Measurements from ENCODE around the gene CAPN13.

CAPN13 gene

GRCh38 chr2:30761226-30761625, 46.0 kb downstream of the CAPN13 start:
- DNase-seq, result no peak

GRCh38 chr2:30759481-30759880, 47.8 kb downstream of the CAPN13 start:
- DNase-seq, result no peak

- no peak for DNase-seq
These were observed 49.0 kb downstream of the CAPN13 start for GRCh38 chr2:30758191-30758651.

- no peak for DNase-seq
These were observed 49.5 kb downstream of the CAPN13 start for GRCh38 chr2:30757749-30758148.

GRCh38 chr2:30756971-30757370, 50.3 kb downstream of the CAPN13 start:
- DNase-seq, result no peak

- no peak for DNase-seq
These were observed 51.1 kb downstream of the CAPN13 start for GRCh38 chr2:30756051-30756719.

- no peak for DNase-seq
These were observed 53.6 kb downstream of the CAPN13 start for GRCh38 chr2:30753630-30754029.

GRCh38 chr2:30752811-30753210, 54.4 kb downstream of the CAPN13 start:
- no peak for DNase-seq

- no peak for DNase-seq
These were observed 60.0 kb downstream of the CAPN13 start for GRCh38 chr2:30747206-30747605.

- DNase-seq, result no peak
These were observed 62.4 kb downstream of the CAPN13 start for GRCh38 chr2:30744823-30745222.

GRCh38 chr2:30741576-30741975, 65.7 kb downstream of the CAPN13 start:
- no peak for DNase-seq

GRCh38 chr2:30738141-30738911, 68.9 kb downstream of the CAPN13 start:
- DNase-seq, result no peak

- no peak for DNase-seq
These were observed 70.0 kb downstream of the CAPN13 start for GRCh38 chr2:30737326-30737610.

- DNase-seq, result no peak
These were observed 70.6 kb downstream of the CAPN13 start for GRCh38 chr2:30736461-30737325.

GRCh38 chr2:30733876-30734520, 73.2 kb downstream of the CAPN13 start:
- DNase-seq, result no peak

GRCh38 chr2:30732876-30733275, 74.4 kb downstream of the CAPN13 start:
- DNase-seq, result no peak

- no peak for DNase-seq
These were observed 74.9 kb downstream of the CAPN13 start for GRCh38 chr2:30732376-30732775.

GRCh38 chr2:30731706-30732105, 75.5 kb downstream of the CAPN13 start:
- no peak for DNase-seq

- DNase-seq, result no peak
These were observed 76.3 kb downstream of the CAPN13 start for GRCh38 chr2:30730736-30731647.

GRCh38 chr2:30729031-30729430, 78.2 kb downstream of the CAPN13 start:
- no peak for DNase-seq

- no peak for DNase-seq
These were observed 84.1 kb downstream of the CAPN13 start for GRCh38 chr2:30722936-30723725.
